DOHH2 (cell line): Measurements from ENCODE around the gene FAM177A1.

Experiments used
- H3F3A ChIP-seq: fragments of 200-600 bp; sonication (generic), shearing (Covaris generic); 2 replicates; pipeline ENCODE4 v1.6.0; 2016; ENCODE audit warnings: antibody characterized with exemption, mild to moderate bottlenecking; ENCODE audit not compliant: control insufficient read depth, insufficient read depth
- H3K27ac ChIP-seq: fragments of 200-600 bp; sonication (generic); 2 replicates; pipeline ENCODE4 v1.5.1; 2014; ENCODE audit warnings: low read depth, mild to moderate bottlenecking, low read length, moderate library complexity
- H3K27me3 ChIP-seq: fragments of 200-600 bp; sonication (generic); 2 replicates; pipeline ENCODE4 v1.6.1; 2014; ENCODE audit warnings: mild to moderate bottlenecking, low read length, mixed read lengths; ENCODE audit not compliant: control insufficient read depth
- H3K36me3 ChIP-seq: fragments of 200-600 bp; sonication (generic); 2 replicates; pipeline ENCODE4 v1.6.1; 2014; ENCODE audit warnings: mild to moderate bottlenecking, low read length, moderate library complexity, mixed read lengths; ENCODE audit not compliant: control insufficient read depth
- H3K4me1 ChIP-seq: fragments of 200-600 bp; sonication (generic); 2 replicates; pipeline ENCODE4 v1.6.1; 2014; ENCODE audit warnings: mild to moderate bottlenecking, low read length, mixed read lengths; ENCODE audit not compliant: control insufficient read depth
- H3K4me2 ChIP-seq: fragments of 200-600 bp; sonication (generic); 2 replicates; pipeline ENCODE4 v1.6.0; 2014; ENCODE audit warnings: mild to moderate bottlenecking, low read length, moderate library complexity
- H3K4me3 ChIP-seq: fragments of 200-600 bp; sonication (generic); 2 replicates; pipeline ENCODE4 v1.5.1; 2014; ENCODE audit warnings: mild to moderate bottlenecking, low read length, mixed read lengths
- H3K79me2 ChIP-seq: fragments of 200-600 bp; sonication (generic); 2 replicates; pipeline ENCODE4 v1.6.1; 2014; ENCODE audit warnings: mild to moderate bottlenecking, low read length, mixed read lengths; ENCODE audit not compliant: control insufficient read depth
- H3K9me2 ChIP-seq: fragments of 200-600 bp; sonication (generic); replicated peaks from 2 replicates; pipeline ENCODE4 v1.6.1; 2014; ENCODE audit warnings: mild to moderate bottlenecking, low read length, mixed read lengths; ENCODE audit not compliant: control insufficient read depth
- H3K9me3 ChIP-seq: fragments of 200-600 bp; sonication (generic); 2 replicates; pipeline ENCODE4 v1.6.1; 2014; ENCODE audit warnings: antibody characterized with exemption, low read length, mixed read lengths; ENCODE audit not compliant: control insufficient read depth, insufficient read depth
- H4K20me1 ChIP-seq: fragments of 200-600 bp; sonication (generic); 2 replicates; pipeline ENCODE4 v1.6.0; 2014; ENCODE audit warnings: low read depth, mild to moderate bottlenecking, antibody characterized with exemption, low read length, moderate library complexity; ENCODE audit not compliant: control insufficient read depth, insufficient read depth
- EZH2phosphoT487 ChIP-seq: fragments of 200-600 bp; sonication (generic); IDR thresholded peaks from 2 replicates; pipeline ENCODE4 v1.6.1; 2017; ENCODE audit warnings: borderline replicate concordance, mild to moderate bottlenecking, antibody characterized with exemption, low read length, moderate library complexity, mixed read lengths
- TF ChIP-seq, protein P1 (sequence below): fragments of 200-600 bp; sonication (generic); IDR thresholded peaks from one replicate; pipeline ENCODE4 v1.5.1; 2014; ENCODE audit warnings: antibody characterized with exemption, mild to moderate bottlenecking, low read depth, low read length; ENCODE audit not compliant: poor library complexity, severe bottlenecking

Gene FAM177A1

DNA sequence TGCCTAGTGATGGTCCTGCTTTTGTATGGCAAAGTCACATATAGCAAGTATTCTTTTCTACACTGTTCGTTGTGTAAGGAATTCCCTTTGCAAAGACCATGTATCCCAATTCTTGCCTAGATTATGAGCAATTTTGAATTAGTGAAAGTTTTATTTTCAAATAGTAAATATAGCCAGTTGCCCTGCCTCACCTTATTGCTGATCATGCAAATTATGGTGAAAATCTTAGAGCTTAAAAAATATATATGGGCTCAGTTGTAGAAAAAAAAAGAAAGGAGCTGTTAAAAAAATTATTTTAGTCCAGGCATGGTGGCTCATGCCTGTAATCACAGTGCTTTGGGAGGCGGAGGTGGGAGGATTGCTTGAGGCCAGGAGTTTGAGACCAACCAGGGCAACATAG lies 44.5 kb upstream of the FAM177A1 start:
- Histone ChIP-seq H3K9me2 (no peaks in the 10 kb centered on the region), H3K36me3 (peaks cover 21% of the 10 kb centered on the region), H3K4me2 (no peak overlapping the region), H3K4me1 (no peaks in the 10 kb centered on the region), H3K9me3 (no peaks in the 10 kb centered on the region), H3K79me2 (no peaks in the 10 kb centered on the region), H3F3A (peaks cover 7% of the 10 kb centered on the region; the same call in 1 of the 2 replicates), H3K27me3 (no peaks in the 10 kb centered on the region), H3K4me3 (no peak overlapping the region), H3K27ac (no peak overlapping the region), H4K20me1 (no peaks in the 10 kb centered on the region)
- no peak for TF ChIP-seq EZH2phosphoT487
- TF ChIP-seq, protein P1, sequence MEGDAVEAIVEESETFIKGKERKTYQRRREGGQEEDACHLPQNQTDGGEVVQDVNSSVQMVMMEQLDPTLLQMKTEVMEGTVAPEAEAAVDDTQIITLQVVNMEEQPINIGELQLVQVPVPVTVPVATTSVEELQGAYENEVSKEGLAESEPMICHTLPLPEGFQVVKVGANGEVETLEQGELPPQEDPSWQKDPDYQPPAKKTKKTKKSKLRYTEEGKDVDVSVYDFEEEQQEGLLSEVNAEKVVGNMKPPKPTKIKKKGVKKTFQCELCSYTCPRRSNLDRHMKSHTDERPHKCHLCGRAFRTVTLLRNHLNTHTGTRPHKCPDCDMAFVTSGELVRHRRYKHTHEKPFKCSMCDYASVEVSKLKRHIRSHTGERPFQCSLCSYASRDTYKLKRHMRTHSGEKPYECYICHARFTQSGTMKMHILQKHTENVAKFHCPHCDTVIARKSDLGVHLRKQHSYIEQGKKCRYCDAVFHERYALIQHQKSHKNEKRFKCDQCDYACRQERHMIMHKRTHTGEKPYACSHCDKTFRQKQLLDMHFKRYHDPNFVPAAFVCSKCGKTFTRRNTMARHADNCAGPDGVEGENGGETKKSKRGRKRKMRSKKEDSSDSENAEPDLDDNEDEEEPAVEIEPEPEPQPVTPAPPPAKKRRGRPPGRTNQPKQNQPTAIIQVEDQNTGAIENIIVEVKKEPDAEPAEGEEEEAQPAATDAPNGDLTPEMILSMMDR, result no peak

DNA sequence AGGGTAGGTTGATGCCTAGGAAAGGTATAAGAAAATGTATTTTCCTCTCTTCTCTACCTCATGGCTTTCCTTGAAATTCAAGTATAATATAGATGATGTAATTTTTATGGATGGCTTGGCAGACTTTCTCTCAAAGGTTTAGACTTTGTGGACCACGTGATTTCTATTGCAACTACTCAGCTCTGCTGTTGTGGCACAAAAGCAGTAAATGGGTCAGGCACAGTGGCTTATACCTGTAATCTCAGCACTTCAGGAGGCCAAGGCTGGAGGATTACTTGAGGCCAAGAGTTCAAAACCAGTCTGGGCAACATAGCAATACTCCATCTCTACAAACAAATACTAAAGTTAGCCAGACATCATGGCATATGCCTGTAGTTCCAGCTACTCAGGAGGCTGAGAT lies 41.2 kb upstream of the FAM177A1 start:
- Histone ChIP-seq H3K9me2 (no peaks in the 10 kb centered on the region), H3K27ac (no peak overlapping the region), H3K79me2 (no peaks in the 10 kb centered on the region), H3K27me3 (no peaks in the 10 kb centered on the region), H3K4me1 (no peaks in the 10 kb centered on the region), H3K4me2 (no peak overlapping the region), H3F3A (peaks cover 5% of the 10 kb centered on the region; the same call in 1 of the 2 replicates), H3K36me3 (peaks cover 20% of the 10 kb centered on the region), H3K4me3 (no peak overlapping the region), H3K9me3 (no peaks in the 10 kb centered on the region), H4K20me1 (no peaks in the 10 kb centered on the region)
- TF ChIP-seq, protein P1, result no peak
- no peak for TF ChIP-seq EZH2phosphoT487

DNA sequence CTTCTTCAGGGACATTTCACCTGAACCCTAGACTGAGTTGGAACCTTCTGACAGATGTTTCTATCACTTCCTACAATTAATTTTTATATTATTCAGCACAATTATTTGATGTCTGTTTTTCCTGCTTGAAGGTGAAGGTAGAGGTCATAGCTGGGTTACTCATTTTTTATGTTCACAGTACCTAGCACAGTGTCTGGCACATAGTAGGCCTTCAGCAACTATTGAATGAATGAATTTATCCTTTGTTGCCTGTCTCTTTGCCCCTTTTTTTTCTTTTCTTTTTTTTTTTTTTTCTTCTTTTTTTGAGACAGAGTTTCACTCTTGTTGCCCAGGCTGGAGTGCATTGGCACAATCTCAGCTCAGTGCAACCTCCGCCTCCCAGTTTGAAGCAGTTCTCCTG lies 29.5 kb upstream of the FAM177A1 start:
- no peaks in the 10 kb centered on the region; the same call in 1 of the 2 replicates for H3F3A ChIP-seq
- H3K9me2 ChIP-seq, result no peaks in the 10 kb centered on the region
- H4K20me1 ChIP-seq, result no peaks in the 10 kb centered on the region
- no peak overlapping the region for H3K4me2 ChIP-seq
- no peaks in the 10 kb centered on the region for H3K79me2 ChIP-seq
- no peaks in the 10 kb centered on the region for H3K27me3 ChIP-seq
- peaks cover 61% of the 10 kb centered on the region for H3K36me3 ChIP-seq
- H3K4me3 ChIP-seq, result no peak overlapping the region
- no peak overlapping the region for H3K27ac ChIP-seq
- H3K4me1 ChIP-seq, result no peaks in the 10 kb centered on the region
- TF ChIP-seq EZH2phosphoT487, result no peak
- TF ChIP-seq, protein P1, result no peak
- H3K9me3 ChIP-seq, result no peaks in the 10 kb centered on the region

DNA sequence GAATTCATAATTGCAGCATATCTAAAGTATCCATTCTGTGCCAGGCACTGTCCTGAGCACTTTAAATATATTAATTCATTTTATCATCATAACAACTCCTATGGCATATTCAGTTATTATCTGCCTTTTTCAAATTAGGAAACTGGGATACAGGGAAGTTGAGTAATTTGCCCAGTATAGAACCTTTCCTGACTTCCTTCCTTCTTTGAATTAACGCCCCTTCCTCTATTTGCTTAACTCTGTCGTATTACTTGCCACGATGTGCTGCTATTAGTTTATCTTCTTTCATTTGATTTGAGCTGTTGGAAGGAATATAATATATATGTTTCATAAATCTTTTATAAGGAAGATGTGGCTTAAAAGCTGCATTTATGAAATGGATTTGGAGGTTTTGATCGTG lies 25.4 kb upstream of the FAM177A1 start:
- H4K20me1 ChIP-seq, result no peaks in the 10 kb centered on the region
- H3F3A ChIP-seq, result no peaks in the 10 kb centered on the region
- H3K4me2 ChIP-seq, result no peak overlapping the region
- no peak overlapping the region for H3K4me3 ChIP-seq
- peaks cover 40% of the 10 kb centered on the region for H3K36me3 ChIP-seq
- TF ChIP-seq EZH2phosphoT487, result no peak
- TF ChIP-seq, protein P1, result no peak
- H3K9me3 ChIP-seq, result no peaks in the 10 kb centered on the region
- no peaks in the 10 kb centered on the region for H3K27me3 ChIP-seq
- H3K79me2 ChIP-seq, result no peaks in the 10 kb centered on the region
- no peaks in the 10 kb centered on the region for H3K9me2 ChIP-seq
- H3K4me1 ChIP-seq, result no peaks in the 10 kb centered on the region
- no peak overlapping the region for H3K27ac ChIP-seq
